ENCODE measurements around the gene COG4.
A peak's percentile ranks its signal among the peaks of the same experiment; 100 is the strongest.
"Not testable (repeated sequence)": the region's sequence is repeated elsewhere in the genome, so short reads cannot be mapped to it uniquely, and the experiment has no call there.

COG4 gene

DNA sequence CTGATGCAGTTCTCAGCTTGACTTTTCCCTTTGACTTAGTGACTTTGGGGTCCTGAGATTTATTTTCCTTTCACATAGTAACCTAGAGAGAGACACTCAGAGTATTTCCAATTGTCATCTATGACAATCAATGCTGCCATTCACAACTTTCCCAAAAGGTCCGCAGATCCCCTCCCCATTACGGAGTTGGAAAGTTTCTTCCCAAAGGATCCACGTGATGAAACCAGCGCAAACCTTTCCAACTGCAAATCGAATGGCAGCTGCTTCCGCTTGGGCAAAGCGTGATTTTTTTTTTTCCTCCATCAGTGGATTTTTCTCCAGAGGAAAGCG is 69.5 kb downstream of the COG4 start:
- peak in 1 of 6 experiments; percentile 26 for DNase-seq

GRCh38 chr16:70453117-70453891 is 70.0 kb downstream of the COG4 start:
- no peak for DNase-seq

DNA sequence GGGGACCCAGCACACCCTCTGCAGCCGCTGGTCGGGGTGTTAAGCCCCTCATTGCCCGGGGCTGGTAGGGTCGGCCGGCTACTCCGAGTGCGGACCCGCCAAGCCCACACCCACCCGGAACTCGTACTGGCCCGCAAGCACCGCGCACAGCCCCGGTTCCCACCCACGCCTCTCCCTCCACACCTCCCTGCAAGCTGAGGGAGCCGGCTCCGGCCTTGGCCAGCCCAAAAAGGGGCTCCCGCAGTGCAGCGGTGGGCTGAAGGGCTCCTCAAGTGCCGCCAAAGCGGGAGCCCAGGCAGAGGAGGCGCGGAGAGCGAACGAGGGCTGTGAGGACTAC is 72.4 kb downstream of the COG4 start:
- DNase-seq: not testable (repeated sequence)

DNA sequence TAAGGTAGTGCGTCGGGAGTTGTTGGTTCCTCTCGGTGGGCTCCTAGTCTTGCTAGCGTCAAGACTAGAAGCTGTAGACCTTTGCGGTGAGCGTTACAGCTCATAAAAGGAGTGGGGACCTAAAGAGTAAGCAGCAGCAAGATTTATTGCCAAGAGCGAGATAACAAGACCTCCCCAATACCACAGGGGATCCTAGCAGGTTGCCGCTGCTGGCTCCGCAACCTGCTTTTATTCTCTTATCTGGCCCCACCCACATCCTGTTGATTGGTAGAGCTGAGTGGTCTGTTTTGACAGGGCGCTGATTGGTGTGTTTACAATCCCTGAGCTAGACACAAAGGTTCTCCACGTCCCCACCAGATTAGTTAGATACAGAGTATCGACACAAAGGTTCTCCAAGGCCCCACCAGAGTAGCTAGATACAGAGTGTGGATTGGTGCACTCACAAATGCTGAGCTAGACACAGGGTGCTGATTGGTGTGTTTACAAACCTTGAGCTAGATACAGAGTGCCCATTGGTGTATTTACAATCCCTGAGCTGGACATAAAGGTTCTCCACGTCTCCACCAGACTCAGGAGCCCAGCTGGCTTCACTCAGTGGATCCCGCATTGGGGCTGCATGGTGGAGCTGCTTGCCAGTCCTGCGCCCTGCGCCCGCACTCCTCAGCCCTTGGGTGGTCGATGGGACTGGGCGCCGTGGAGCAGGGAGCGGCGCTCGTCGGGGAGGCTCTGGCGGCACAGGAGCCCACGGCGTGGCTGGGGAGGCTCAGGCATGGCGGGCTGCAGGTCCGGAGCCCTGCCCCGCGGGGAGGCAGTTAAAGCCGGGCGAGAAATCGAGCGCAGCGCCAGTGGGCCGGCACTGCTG is 73.0 kb downstream of the COG4 start:
- not testable (repeated sequence) for DNase-seq

GRCh38 chr16:70448075-70448474 is 75.3 kb downstream of the COG4 start:
- no peak for DNase-seq

DNA sequence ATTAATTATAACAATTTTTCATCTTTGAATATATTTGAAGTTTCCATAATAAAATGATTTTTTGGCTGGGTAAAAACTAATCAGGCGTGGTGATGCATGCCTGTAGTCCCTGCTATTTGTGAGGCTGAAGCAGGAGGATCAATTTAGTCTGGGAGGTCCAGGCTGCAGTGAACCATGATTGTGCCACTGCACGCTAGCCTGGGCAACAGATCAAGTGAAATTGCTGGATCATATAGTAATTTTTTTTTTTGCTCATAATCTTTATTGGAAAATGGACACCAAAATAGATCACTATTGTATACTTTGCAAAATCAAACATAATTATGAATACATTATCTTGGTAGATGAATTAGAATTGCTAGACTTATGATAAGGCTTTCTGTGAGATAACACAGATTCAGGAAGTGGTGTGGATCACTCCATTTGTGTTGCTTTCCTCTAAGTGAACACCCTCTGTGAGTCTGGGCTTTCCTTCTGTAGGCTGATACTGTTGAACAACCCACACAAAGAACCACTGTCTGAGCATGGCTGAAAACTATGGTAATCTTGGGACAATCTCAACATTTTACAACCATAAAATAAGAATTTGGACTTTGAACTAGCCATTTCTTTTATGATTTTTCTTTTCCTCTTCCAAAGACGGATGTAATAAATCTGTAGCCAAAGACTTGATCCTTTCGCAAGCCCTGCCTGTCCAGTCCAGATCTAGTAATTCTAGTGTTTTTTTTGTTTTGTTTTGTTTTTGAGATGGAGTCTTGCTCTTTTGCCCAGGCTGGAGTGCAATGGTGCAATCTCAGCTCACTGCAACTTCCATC is 78.9 kb downstream of the COG4 start:
- DNase-seq: no peak

- no peak for DNase-seq
Observed at GRCh38 chr16:70442344-70442743, 81.0 kb downstream of the COG4 start.

- DNase-seq: no peak
Observed at GRCh38 chr16:70441406-70441990, 81.9 kb downstream of the COG4 start.

DNA sequence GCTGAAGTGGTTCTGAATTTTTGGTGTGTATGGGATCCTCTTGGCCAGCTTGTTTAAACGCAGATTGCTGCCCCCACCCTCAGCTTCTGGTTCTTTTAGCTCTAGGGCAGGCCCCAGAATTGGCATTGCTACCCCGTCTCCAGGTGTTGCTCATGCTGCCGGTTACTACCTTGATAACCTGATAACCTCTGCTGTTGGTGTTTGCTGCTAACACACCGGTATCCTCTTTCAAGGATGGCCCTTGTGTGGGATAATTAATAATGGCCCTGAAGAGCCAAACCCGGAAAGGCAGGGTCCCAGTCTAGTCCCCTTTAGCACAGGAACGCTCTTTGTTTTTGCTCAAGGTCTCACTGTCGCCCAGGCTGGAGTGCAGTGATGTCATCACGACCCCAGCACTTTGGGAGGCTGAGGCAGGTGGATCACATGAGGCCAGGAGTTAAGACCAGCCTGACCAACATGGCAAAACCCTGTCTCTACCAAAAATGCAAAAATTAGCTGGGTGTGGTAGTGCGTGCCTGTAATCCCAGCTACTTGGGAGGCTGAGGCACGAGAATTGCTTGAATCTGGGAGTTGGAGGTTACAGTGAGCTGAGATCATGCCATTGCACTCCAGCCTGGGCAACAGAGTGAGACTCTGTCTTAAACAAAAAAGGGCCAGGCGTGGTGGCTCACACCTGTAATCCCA is 83.2 kb downstream of the COG4 start:
- DNase-seq: no peak

DNA sequence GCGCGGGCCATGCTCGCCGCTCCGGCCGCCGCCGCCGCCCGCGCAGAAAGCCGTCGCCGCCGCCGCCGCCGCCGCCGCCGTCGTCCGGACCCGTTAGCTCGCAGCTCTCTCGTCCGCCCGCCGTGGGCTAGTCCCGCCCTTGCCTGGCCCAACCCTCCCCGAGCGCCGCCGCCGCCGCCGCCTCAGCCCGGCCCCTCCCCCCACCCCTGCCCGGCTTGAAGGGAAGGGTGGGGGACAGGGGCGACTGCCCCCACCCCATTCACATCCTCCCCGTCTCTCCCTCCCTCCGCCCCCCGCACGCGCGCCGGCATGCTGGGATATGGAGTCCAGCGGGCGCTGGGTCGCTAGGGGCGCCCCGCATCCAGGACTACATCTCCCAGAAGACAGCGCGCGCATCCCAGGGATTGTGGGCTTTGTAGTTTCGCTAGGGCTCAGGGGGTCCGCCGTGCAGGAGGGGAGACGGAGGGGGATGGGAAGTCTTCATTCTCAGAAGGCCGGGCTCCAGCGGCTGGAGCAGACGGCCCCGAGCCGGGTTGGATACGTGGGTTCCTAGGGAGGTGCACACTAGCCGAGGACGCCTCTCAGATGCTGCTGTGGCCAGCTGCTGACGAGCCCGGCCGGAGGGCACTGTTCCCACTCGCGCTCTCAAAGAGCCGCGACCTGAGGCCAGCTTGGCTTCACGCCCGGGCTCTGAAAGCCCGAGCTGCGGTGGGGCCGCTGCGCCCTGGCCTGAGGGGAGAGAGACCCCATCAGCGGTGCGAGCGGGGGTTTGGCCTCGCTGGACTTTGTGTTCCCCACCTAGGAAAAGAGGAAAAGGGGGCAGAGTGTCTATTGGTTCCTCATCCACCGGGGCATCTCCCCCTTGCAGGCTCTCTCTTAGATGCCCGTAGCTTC is 84.1 kb downstream of the COG4 start, which contains the start of gene ST3GAL2:
Gene ST3GAL2, minus strand, starts transcription at position 132 of the 894 bp plus-strand sequence. CDS start 40,570 bp downstream, outside the sequence.
- peak; percentile 84 to 93 (median 89) for DNase-seq

DNA sequence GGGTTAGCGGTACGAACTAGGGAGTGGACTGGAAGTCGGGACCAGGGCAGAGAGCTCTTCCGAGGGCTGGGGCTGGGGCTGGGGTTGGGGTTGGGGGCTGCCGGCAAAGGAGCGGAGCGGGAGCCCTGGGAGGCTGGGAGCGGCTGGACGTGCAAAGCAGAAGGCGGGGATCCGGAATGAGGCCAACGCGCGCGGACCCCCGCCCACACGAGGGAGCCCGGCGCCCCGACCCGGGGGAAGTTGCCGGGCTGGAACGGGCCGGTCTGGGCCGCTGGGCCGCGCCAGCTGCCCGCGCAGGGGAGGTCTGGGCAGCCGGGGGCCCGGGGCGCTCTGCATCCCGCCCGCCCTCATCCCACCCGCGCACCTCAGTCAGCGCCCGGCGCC is 84.8 kb downstream of the COG4 start:
- peak in 1 of 6 experiments; percentile 43 for DNase-seq

- peak in 1 of 6 experiments; percentile 26 for DNase-seq
Observed at GRCh38 chr16:70437582-70438557, 85.5 kb downstream of the COG4 start.

DNA sequence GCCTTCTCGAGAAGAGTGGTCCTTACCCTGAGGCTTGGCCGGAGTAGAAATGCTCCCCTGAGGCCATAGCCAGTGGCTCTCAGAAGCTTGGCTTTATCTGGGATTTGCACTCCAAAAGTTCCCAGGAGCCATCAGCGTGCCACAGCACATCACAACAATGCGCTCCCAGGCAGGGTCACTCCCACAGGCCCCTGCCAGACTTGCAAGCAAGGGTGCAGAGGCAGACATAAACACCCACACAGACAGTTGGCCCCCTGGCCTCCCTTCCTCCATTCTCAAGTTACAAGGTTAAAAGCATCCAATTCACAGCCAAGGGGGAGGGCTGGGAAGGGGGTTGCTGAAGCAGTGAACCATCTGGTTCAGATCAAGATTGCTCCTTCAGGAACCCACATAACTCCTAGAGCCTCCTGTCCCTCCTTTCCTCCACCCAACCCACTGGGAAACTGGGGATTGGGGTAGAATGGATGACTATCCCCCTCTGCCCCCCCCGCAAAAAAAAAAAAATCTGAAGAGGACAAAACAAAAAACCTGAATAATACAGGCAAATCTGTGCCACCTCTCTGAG is 86.3 kb downstream of the COG4 start:
- peak in 1 of 6 experiments; percentile 8 for DNase-seq

DNA sequence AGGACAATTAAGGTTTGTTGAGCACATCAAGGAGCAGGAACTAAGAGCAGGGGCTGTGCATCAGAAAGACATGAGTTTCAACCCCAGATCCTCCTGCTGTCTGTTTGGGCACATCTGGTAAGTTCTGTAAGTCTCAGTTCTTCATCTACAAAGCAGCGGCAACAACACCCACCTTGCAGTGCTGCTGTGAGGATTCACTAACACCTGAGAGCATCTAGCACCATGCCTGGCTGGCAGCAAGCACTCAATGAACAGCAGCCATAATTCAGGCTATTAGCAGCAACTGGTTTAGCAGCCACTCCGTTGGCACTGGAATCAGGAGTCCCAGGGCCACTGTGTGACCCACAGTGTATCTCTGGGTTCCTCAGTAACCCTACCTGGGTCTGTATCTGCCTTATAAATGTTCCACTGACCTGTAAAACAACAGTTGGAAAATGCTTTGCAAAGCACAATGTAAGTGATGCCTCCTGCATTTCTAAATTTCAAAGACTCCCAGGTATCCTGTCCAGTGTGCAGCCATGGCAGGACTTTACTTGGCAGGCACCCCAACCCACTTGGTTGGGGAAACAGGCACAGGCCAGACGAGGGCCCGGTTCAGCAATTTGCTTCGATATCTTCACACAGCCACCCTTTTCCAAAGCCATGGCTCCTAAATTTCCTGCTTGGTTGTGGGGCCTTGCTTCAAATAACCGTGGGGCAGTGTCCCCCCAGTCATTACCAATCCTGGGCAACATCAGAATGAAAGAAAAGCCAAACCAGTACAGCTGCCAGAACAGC is 88.7 kb downstream of the COG4 start:
- DNase-seq: no peak

- DNase-seq: no peak
Observed at GRCh38 chr16:70433458-70434103, 89.8 kb downstream of the COG4 start.

GRCh38 chr16:70432723-70433457 is 90.5 kb downstream of the COG4 start:
- DNase-seq: no peak

DNA sequence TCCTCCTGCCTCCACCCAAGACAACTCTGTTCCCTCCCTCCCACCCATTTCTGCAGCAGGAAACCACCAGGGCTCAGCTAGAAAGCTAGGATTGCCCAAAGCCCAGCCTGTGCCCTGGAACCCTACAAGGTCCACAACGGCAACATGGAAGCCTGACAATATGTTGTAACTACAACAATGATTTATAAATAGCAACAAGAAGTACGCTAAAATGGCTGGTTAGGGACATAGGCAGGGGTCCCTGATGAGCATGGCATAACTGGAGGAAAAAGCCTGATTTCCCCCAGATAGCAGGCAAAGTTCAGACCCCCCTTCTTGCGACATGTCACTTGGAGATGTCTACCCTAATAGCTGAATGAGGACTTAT is 91.0 kb downstream of the COG4 start:
- no peak for DNase-seq
